Activated CD8-positive, alpha-beta T cell treated with anti-CD3 and anti-CD28 coated beads, Interleukin-2, amount 10 ng/mL, durations not matched to agents 7 days and 5 days (primary cell): ENCODE data around the gene MARCHF7. TPM values are rescaled to one million over a fixed set of nuclear protein-coding genes. Genes with fewer than 3 reads are reported as not detected.

ENCODE experiments used
- total RNA-seq, 2 experiments: library from RNA; stranded (reverse); gene quantifications; one replicate each; pipeline ENCODE4 v1.2.3, GENCODE V29; 2021

The MARCHF7 gene
- total RNA-seq, 2 experiments from 2014 or later, result 75.3 to 75.6 TPM

Other genes starting within 250 kb of the MARCHF7 start
- 1 to 10 TPM; 7.4 to 8.5 TPM for gene BAZ2B, start 96.0 kb upstream of the MARCHF7 start, total RNA-seq
- under 1 TPM; 0.08 to 0.23 TPM for gene CD302, start 85.7 kb downstream of the MARCHF7 start, total RNA-seq
- gene LY75, start 192.2 kb downstream of the MARCHF7 start, total RNA-seq, result 10 to 100 TPM; 24.0 to 24.3 TPM